IPS-11a (cell line): ENCODE results near the gene PEDS1.
"Not testable (repeated sequence)": the region's sequence is repeated elsewhere in the genome, so short reads cannot be mapped to it uniquely, and the experiment has no call there.

ENCODE experiments used
- H3K4me3 ChIP-seq: one replicate; pipeline ENCODE4 v1.5.1; 2013; ENCODE audit warnings: low read depth, low read length, control low read depth

The PEDS1 gene

DNA sequence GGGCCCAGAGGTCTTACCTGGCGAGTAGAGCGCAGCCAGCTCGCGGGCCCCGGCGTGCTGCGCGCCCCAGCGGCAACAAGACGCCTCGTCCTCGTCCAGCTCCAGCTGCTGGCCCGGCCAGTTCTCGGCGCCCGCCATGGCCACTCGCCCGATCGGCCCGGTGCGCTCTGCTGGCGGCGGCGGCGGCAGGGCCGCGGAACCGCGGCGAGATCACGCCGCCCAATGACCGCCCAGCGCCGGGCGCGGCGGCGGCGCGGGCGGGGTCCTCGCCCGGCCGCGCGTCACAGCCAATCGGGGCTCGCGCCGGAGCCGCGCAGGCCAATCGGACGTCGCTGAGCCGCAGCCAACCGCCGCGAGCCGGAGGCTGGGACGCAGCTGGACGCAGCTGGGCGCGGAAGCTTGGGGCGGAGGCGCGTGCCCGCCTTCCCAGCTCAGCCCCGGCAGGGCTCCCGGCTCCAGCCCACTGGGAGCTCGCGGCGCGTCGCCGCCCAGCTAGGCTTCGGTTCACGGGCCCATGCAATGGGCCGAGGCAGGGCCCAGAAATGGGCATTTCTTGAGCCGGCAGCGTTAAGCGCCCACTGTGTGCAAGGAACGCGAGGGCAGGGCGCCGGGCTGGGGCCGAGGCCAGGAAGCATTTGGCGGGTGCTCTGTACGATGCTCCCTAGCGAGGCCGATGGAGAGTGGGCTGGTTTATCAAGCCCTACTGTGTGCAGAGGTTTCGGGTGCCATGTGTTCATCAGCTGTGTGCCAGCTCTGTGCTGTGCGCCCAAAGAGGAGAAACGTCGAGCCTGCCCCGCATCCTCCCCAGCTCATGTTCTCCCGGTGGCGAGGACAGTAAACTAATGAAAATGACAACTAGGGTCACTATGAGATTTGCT is at the start of gene PEDS1:
Gene PEDS1, minus strand, starts transcription at position 224 of the 878 bp plus-strand sequence. Its CDS starts 86 bp downstream, at position 138.
- peak within 1 kb of the TSS; percentile 76 for H3K4me3 ChIP-seq

DNA sequence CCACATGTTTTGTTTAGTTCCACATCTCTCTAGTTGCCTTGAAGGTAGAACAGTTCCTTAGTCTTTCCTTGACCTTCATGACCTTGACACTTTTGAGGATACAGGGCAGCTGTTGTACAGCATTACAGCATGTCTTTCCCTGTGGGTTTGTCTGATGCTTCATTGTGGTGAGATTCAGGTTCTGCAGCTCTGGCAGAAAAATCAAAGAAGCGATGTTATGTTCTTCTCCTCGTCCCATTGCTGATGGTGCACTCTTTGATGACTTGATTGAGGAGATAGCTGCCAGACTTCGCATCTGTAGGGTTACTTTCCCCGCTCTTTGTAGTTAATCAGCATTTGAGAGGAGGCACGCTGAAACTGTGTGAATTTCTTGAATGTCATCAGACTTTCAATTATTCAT is 49.2 kb upstream of the PEDS1 start:
- H3K4me3 ChIP-seq, result no peak overlapping the region

DNA sequence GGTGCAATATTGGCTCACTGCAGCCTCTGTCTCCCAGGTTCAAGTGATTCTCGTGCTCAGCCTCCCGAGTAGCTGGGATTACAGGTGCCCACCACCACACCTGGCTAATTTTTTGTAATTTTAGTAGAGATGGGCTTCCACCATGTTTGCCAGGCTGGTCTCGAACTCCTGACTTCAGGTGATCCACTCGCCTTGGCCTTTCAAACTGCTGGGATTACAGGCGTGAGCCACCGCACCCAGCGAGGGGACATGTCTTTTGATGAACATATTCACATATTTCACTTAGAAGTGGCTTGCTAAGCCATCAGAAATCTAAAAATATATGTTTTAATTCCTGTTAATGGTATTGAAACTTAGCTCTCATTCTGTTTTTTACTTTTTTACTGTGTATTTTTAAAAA is 48.2 kb upstream of the PEDS1 start:
- not testable (repeated sequence) for H3K4me3 ChIP-seq

DNA sequence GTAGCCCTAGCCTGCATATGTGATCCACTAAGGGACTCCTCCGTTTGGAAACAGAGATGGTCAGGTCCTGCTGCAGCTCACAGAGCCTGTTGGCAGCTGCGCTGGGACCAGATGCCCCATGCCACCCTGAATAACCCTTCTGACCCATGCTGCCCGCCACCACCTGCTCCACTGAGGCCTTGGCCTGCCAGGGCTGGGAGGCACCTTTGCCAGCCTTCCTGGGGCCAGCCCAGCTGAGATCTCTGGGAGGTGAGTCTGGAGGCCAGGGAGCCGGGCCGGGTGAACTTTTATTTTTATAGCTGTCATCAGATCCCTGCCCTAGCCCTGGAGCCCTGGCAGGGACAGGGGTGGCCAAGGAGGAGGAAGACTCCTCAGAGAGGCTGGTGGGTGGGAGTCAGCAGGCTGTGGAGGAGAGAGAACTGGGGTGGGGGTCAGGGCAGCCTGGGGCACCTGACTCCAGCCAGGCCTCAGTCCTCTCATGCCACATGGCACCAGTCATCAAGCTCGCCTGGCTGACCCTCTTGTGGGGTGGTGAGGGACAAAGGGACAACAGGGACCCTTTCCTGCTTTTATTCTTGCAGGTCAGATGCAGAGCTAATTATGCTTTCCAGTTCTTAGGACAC is 47.1 kb upstream of the PEDS1 start:
- H3K4me3 ChIP-seq, result no peak overlapping the region

DNA sequence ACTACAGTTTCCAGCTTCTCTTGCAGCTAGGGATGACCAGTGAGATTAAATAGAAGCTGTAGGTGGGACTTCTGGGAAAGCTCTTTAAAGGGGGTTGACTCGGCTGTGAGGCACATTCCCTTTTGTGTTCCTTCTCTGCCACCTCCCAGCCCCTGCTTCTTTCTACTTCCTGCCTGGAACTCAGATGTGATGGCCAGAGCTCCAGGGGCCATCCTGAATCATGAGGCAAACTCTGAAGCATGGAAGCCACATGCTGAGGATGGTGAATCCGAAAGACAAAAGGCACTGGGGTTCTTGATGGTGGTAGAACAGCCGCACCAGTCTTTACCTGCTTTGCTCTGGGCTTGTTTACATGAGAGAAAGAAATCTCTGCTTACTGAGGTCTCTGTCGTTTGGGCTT is 46.2 kb upstream of the PEDS1 start:
- no peak overlapping the region for H3K4me3 ChIP-seq

DNA sequence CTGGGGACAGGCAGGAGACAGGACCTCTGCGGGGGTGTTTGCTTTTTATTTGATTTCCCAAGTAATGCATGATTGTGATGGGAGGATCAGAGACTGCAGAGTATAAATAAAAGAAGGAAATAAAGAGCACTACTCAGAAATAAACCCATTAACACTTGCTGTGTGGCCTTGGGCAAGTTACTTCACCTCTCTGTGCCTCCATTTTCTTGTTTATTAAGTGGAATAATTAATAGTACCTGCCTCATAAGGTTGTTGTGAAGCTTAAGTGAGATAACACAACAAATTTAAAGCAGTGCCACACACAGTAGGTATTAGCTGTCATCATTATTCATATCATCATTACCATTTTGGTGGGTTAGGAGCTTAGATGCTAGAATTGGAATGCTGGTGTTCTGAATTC is 45.2 kb upstream of the PEDS1 start:
- no peak overlapping the region for H3K4me3 ChIP-seq

DNA sequence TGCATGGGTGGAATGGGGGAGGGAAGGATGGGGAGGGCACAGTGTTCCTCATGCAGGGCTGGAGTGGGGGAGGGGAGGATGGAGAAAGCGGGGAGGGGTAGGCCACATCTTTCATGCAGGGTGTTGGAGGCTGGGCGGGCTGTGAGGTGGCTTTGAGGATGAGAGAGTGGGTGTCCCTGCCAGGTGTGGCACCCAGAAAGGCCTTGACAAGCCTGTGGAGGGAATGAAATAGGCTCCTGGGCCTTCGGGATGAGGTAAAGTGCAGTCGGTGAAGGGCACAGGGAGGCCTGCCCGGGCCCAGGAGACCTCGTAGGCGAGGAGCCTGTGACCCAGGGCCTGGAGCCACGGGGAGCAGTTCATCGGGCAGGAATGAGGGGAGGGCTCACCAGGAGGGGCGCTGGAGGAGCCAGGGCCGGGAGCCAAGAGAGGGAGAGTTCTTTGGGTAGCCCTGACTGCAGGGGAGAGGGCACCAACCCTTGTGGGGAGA is 44.7 kb upstream of the PEDS1 start:
- no peak overlapping the region for H3K4me3 ChIP-seq

DNA sequence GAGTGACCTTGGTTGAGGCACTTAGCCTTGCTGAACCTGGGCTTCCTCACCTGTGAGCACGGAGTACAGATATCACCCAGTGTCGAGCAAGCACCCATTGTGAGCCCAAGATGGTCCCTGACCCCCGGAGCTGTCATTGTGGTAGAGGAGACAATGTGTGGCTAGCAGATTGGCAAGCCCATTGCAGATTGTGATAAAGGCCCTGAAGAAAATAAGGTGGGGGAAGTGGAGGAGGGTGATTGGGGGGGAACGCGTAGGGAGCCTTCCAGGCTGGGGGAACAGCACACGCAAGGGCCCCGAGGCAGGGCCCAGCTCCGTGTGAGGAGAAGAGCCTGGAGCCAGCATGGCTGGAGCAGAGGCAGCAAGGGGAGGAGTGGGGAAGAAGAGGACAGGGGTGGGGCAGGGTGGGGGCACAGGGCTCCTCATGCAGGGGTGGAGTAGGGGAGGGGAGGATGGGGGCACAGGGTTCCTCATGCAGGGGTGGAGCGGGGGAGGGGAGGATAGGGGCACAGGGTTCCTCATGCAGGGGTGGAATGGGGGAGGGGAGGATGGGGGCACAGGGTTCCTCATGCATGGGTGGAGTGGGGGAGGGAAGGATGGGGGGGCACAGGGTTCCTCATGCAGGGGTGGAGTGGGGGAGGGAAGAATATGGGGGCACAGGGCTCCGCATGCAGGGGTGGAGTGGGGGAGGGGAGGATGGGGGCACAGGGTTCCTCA is 44.1 kb upstream of the PEDS1 start:
- no peak overlapping the region for H3K4me3 ChIP-seq

DNA sequence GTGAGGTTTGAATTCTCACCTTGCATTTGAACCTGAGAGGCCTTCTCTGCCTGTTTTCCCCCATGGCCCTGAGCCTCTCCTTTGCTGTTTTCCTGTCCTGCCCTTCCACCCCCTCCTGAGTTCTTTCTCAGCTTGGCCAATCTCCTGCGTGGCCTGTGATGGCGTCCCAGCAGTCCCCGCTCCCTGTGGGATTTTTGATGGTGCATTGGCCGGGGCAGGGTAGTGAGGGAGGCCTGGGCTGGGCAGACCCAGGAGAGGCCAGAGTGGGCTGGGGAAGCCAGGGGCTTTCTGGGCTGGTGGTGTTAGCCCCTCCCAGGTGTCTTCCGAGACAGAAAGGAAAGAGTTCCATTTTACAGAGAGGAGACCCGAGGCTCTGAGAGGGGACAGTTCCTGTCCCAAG is 43.4 kb upstream of the PEDS1 start:
- H3K4me3 ChIP-seq, result no peak overlapping the region

DNA sequence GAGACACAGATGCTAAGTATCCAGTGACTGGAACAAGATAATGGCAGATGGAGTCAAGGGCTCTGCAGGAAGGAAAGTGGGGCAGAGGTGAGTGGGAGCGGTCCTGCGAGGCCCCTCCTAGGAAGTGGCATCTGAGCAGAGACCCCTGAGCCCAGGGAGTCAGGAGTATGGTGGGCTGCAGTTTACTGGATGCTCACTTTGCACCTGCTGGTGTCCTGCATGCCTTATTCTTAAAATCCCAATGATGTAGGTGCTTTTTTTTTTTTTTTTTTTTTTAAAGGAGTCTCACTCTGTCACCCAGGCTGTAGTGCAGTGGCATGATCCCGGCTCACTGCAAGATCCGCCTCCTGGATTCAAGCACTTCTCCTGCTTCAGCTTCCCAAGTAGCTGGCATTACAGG is 42.7 kb upstream of the PEDS1 start:
- no peak overlapping the region for H3K4me3 ChIP-seq

DNA sequence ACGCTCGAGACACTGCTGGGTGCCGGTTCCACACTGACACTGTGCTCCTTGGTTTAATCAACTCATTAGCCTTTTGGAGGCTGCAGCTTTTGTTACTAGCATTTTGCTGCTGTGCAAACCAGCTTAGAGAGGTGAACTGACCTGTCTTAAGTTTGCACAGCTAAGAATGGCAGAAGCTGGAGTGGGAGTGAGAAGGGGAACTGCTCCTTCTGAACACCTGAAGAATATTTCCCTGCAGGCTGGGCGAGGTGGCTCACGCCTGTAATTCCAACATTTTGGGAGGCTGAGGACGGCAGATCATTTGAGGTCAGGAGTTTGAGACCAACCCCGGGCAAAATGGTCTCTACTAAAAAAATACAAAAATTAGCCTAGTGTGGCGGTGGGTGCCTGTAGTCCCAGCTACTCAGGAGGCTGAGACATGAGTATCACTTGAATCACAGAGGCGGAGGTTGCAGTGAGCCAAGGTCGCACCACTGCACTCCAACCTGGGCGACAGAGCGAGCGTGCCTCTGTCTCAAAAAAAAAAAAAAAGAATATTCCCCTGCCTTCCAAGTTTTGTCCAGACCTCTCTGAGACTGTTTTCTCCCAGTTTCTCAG is 42.1 kb upstream of the PEDS1 start:
- no peak overlapping the region for H3K4me3 ChIP-seq

DNA sequence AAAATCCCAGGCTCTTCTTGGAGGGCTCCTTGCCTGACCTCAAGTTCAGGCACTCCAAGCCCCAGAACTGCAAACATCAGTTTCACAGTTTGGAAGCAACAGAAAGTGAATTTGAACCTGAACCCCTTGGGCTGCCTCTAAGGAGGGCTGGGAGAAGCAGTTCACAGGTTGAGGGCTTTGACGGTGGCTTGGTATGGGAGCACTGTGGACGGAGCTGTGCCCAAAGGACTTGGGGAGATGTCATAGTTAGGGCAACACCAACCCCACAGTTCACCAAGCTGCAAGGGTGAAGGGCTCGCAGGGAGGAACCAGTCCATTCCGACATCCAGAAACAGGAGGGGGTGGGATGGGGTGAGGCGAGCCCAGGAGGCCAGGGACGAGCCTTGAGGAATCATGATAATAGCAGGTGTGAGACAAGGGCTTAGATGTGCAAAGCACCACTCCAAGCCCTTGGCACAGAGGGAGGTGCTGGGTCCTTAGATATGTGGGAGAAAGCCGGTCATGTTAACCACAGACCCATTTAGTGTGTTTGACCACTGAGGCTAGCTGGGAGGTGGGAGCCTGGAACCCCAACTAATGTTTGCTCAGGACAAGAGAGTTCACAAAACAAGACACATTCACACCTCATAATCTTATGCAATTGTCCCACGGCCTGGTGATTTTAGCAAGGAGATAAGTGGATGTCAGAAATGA is 41.5 kb upstream of the PEDS1 start:
- H3K4me3 ChIP-seq, result no peak overlapping the region

DNA sequence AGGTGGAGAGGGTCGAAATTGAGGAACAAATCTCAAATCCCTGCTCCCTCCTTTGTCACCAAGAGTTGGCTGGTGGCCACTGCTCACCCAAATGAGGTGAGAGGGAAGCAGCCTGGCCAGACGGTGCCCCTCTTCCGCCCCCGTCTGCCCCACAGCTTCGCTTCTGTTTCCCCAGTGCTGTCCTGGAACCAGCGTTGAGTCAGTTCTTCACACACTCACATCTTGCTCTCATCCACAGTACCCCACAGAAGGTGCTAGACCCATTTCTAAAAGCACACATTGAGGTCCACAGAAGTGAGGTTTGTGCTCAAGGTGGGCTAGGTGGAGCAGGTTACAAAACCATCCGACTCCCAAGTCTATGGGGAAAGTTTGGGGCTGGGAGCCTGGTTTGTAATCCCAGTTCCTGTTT is 40.9 kb upstream of the PEDS1 start:
- no peak overlapping the region for H3K4me3 ChIP-seq

DNA sequence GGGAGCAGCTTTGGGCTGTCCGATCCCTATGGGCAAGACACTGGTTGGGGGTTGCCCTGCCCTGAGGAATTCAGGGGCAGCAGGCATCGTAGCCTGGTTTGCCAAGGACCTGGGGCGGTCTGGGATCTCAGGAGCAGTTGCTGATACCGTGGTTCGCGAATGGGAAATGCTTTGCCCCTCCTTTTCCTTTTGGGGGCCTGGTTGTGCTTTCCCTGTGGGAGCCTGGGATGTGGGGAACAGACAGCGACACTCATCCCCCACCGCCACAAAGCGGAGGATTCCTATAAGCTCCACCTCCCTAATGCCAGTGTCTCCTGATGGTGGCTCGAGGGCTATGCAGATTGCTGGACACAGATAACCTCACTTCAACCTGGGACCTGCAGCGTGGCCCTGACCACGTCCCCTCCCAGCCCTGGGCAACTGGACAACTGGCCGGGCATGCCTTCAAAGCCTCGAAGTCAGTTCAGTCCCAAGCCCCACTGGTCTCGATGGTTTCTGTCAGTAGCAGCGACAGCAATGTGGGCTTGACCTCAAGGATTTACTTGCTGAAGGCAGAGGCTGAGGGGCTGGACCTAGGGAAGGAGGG is 40.4 kb upstream of the PEDS1 start:
- peak overlapping the region; percentile 97 for H3K4me3 ChIP-seq

DNA sequence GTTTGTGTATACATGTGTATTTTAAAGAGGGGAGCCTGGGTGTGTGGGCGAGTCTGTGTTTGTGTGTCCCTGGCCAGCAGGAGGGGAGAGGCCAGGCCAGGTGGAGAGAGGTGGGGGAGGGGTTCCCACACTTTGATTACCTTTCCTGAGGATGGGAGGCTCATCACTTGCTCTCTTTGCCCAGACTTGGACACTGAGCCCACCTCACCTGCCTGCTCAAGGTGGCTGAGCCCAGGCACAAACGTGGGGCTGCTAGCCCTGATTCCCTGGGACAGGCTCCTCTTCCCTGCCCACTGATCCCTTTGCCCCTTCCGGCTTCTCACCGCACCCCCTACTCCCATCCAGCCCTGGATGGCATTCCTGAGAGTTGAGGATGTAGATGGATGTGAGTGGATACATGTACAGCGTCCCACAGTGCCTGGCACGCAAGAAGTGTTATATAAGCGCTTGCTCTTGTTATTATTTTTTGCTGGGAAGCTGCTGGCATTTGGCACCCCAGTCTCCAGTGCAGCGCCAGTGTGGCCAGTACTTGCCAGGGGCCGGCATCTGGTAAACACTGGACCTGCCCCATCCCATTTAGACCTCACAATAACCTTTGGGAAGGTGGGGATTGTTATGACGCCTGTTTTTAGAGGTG is 39.8 kb upstream of the PEDS1 start:
- peak overlapping the region; percentile 97 for H3K4me3 ChIP-seq

DNA sequence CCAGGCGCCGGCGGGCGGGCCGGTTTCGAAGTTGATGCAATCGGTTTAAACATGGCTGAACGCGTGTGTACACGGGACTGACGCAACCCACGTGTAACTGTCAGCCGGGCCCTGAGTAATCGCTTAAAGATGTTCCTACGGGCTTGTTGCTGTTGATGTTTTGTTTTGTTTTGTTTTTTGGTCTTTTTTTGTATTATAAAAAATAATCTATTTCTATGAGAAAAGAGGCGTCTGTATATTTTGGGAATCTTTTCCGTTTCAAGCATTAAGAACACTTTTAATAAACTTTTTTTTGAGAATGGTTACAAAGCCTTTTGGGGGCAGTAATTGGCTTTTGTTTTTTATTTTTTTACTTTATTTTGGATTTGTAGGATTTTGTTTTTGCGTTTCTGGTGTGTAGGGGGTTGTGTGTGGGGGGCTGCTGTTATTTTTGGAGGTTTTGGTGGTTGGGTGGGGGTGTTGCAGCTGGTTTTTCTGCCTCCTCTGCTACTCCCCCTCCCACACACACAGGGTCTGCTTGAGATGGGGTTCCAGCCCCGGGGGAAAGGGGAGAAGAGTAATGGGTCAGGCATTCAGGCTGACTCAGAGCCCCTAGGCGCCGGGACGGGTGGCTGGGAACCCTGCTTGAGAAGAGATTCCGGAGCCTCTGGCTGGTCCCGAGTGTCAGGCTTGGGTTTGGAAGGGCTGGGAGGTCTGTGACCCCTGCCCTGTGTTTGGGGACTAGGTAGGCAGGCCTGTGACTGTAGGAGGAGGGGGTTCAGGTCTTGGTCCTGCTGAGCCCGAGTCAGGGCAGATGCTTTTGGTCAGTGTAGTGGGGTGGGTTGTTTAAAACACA is 39.1 kb upstream of the PEDS1 start:
- peak overlapping the region; percentile 97 for H3K4me3 ChIP-seq

DNA sequence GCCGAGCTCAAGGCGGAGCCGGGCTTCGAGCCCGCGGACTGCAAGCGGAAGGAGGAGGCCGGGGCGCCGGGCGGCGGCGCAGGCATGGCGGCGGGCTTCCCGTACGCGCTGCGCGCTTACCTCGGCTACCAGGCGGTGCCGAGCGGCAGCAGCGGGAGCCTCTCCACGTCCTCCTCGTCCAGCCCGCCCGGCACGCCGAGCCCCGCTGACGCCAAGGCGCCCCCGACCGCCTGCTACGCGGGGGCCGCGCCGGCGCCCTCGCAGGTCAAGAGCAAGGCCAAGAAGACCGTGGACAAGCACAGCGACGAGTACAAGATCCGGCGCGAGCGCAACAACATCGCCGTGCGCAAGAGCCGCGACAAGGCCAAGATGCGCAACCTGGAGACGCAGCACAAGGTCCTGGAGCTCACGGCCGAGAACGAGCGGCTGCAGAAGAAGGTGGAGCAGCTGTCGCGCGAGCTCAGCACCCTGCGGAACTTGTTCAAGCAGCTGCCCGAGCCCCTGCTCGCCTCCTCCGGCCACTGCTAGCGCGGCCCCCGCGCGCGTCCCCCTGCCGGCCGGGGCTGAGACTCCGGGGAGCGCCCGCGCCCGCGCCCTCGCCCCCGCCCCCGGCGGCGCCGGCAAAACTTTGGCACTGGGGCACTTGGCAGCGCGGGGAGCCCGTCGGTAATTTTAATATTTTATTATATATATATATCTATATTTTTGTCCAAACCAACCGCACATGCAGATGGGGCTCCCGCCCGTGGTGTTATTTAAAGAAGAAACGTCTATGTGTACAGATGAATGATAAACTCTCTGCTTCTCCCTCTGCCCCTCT is 38.2 kb upstream of the PEDS1 start:
- H3K4me3 ChIP-seq, result peak overlapping the region; percentile 97

DNA sequence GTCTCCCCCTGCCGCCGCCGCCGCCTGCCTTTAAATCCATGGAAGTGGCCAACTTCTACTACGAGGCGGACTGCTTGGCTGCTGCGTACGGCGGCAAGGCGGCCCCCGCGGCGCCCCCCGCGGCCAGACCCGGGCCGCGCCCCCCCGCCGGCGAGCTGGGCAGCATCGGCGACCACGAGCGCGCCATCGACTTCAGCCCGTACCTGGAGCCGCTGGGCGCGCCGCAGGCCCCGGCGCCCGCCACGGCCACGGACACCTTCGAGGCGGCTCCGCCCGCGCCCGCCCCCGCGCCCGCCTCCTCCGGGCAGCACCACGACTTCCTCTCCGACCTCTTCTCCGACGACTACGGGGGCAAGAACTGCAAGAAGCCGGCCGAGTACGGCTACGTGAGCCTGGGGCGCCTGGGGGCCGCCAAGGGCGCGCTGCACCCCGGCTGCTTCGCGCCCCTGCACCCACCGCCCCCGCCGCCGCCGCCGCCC is 37.6 kb upstream of the PEDS1 start:
- peak overlapping the region; percentile 97 for H3K4me3 ChIP-seq
